Panc1 (cell line): Measurements from ENCODE around the gene CRNKL1.

Experiments
- CTCF ChIP-seq: fragments of 450-650 bp; IDR thresholded peaks from 2 replicates; pipeline ENCODE4 v1.5.1; 2017; ENCODE audit warnings: mild to moderate bottlenecking
- POLR2AphosphoS5 ChIP-seq: IDR thresholded peaks from 2 replicates; pipeline ENCODE4 v1.6.1; 2012; ENCODE audit warnings: mild to moderate bottlenecking, low read depth, low read length, moderate library complexity
- REST ChIP-seq, 2 experiments: IDR thresholded peaks; 2 replicates each; pipeline ENCODE4 v1.6.1; 2011 to 2012; ENCODE audit warnings: low read depth in 2 of 2, control low read depth in 1 of 2, low read length in 1 of 2, mild to moderate bottlenecking in 1 of 2, moderate library complexity in 1 of 2; ENCODE audit not compliant: insufficient read depth in 1 of 2

- no peak for TF ChIP-seq CTCF
- no peak for TF ChIP-seq POLR2AphosphoS5
- no peak for TF ChIP-seq REST (IDR thresholded peaks at IDR 0.05; ENCODE audit: insufficient read depth in 1 of 2, low read depth in 2 of 2, low read length in 1 of 2)
Measured at GRCh38 chr20:20094410-20094809, 42.1 kb upstream of the CRNKL1 start.
